H1 (cell line): ENCODE results near the gene MCF2L2. TPM values are rescaled to one million over a fixed set of nuclear protein-coding genes. Genes with fewer than 3 reads are reported as not detected.

Source experiments
- NANOG ChIP-seq: IDR thresholded peaks from 2 replicates; pipeline ENCODE4 v1.6.1; 2011; ENCODE audit warnings: low read length, low read depth, mild to moderate bottlenecking, inconsistent platforms; ENCODE audit not compliant: insufficient read depth, poor library complexity, severe bottlenecking
- ZNF274 ChIP-seq: IDR thresholded peaks from 2 replicates; pipeline ENCODE4 v1.7.0; 2012; ENCODE audit warnings: low read length, borderline replicate concordance; ENCODE audit errors: extremely low read depth
- polyA plus RNA-seq, 7 experiments: library from polyadenylated mRNA; depleted of rRNA in 3 of 7; stranded (reverse) in 5 of 7; unstranded in 2 of 7; fragments of >200 nt in 5 of 7; fragments of 200-250 nt in 2 of 7; gene quantifications; 1 replicate in 5 of 7; 2 replicates in 1 of 7; 4 replicates in 1 of 7; pipeline versions ENCODE4 v1.2.1 to v1.2.3, GENCODE V29; 2011 to 2013; ENCODE audit warnings: missing spikeins in 2 of 7, mixed read lengths in 2 of 7
- total RNA-seq: library from RNA; stranded (reverse); fragmentation: NEBNext Ultra II Directional; extraction: Animal tissue kit (Norgen Biotek cat#: 25700); gene quantifications from 2 replicates; pipeline ENCODE4 v1.2.1, GENCODE V29; 2021
- TF ChIP-seq, protein P1 (sequence below): IDR thresholded peaks from 2 replicates; pipeline ENCODE4 v1.6.1; 2012; ENCODE audit warnings: inconsistent platforms

MCF2L2 gene
- total and polyA plus RNA-seq, 2 of the 8 experiments (the other 6 are each of a cell fraction or from before 2014, with no cell fraction given): 4.1 to 13.7 TPM

DNA sequence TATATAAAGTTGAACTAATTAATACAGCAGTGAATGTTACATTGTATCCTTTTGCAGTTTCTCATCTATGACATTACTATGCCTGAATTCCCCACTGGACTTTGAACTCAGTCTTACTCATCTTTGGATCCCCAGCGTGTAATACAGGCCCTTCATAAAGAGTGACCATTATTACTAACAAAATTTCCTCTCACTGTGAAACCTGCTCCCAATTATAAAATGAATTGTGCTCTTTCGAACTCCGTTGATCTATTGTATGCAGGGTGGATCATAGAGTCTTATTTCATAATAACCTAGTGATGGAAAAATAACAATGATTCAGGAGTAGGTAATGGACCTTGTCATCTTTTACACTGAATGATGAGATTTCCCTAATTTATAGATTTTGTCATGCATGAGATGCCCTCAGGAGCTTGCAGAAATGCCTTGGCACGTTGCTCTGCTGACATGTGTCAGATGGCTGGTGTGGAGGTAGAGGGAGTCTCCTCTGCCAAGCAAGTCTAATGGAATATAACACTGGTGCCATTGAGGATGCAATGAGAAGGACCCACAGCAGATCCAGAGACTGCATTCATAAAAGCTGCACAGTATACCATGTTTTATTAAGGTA, 149.8 kb downstream of the MCF2L2 start (continued):
- no peak for TF ChIP-seq ZNF274
- TF ChIP-seq, protein P1, sequence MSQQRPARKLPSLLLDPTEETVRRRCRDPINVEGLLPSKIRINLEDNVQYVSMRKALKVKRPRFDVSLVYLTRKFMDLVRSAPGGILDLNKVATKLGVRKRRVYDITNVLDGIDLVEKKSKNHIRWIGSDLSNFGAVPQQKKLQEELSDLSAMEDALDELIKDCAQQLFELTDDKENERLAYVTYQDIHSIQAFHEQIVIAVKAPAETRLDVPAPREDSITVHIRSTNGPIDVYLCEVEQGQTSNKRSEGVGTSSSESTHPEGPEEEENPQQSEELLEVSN: no peak
- no peak for TF ChIP-seq NANOG
- TF ChIP-seq, all 59 proteins: peak for 0
